Mesenchymal stem cell (in vitro differentiated cells and primary cell): Measurements from ENCODE around the gene HOXB1.

Experiments
- DNase-seq: peaks from one replicate; pipeline ENCODE4 v3.0.0-alpha.2; 2013
- H2AFZ ChIP-seq: one replicate; pipeline ENCODE4 v1.6.1; 2013; ENCODE audit warnings: low read depth, mild to moderate bottlenecking, control low read depth, inconsistent platforms, low read length, moderate library complexity
- H2AK5ac ChIP-seq: 2 replicates; pipeline ENCODE4 v1.6.1; 2013; ENCODE audit warnings: low read length, moderate library complexity, mild to moderate bottlenecking, inconsistent platforms; ENCODE audit not compliant: severe bottlenecking
- H2BK120ac ChIP-seq: one replicate; pipeline ENCODE4 v1.6.1; 2013; ENCODE audit warnings: low read depth, mild to moderate bottlenecking, inconsistent platforms, low read length, moderate library complexity
- H2BK12ac ChIP-seq, 2 experiments: one replicate each; pipeline ENCODE4 v1.6.1; 2013; ENCODE audit warnings: inconsistent platforms in 2 of 2, low read length in 2 of 2, mild to moderate bottlenecking in 2 of 2, moderate library complexity in 2 of 2, control low read depth in 1 of 2
- H2BK15ac ChIP-seq: one replicate; pipeline ENCODE4 v1.6.1; 2013; ENCODE audit warnings: mild to moderate bottlenecking, low read depth, inconsistent platforms; ENCODE audit not compliant: poor library complexity, severe bottlenecking
- H2BK5ac ChIP-seq: 2 replicates; pipeline ENCODE4 v1.6.1; 2013; ENCODE audit warnings: low read depth, mild to moderate bottlenecking, low read length, control low read depth, inconsistent platforms; ENCODE audit not compliant: poor library complexity, severe bottlenecking
- H3K14ac ChIP-seq, 2 experiments: one replicate each; pipeline ENCODE4 v1.6.1; 2013; ENCODE audit warnings: inconsistent platforms in 2 of 2, low read length in 2 of 2, control low read depth in 1 of 2, mild to moderate bottlenecking in 1 of 2, moderate library complexity in 1 of 2
- H3K18ac ChIP-seq, 2 experiments: one replicate each; pipeline ENCODE4 v1.6.1; 2013; ENCODE audit warnings: inconsistent platforms in 2 of 2, low read length in 2 of 2, control low read depth in 1 of 2, low read depth in 1 of 2, mild to moderate bottlenecking in 1 of 2
- H3K23ac ChIP-seq, 2 experiments: one replicate each; pipeline ENCODE4 v1.6.1; 2013; ENCODE audit warnings: inconsistent platforms in 2 of 2, low read length in 2 of 2, mild to moderate bottlenecking in 2 of 2, moderate library complexity in 2 of 2, control low read depth in 1 of 2
- H3K27ac ChIP-seq: 2 replicates; pipeline ENCODE4 v1.5.1; 2013; ENCODE audit warnings: mild to moderate bottlenecking, moderate library complexity, low read length, control low read depth, inconsistent platforms; ENCODE audit not compliant: poor library complexity, severe bottlenecking
- H3K27me3 ChIP-seq, 2 experiments: 2 replicates each; pipeline versions ENCODE4 v1.6.1 to v1.7.0; 2013; ENCODE audit warnings: low read length in 2 of 2, mild to moderate bottlenecking in 2 of 2, moderate library complexity in 2 of 2, control low read depth in 1 of 2, inconsistent platforms in 1 of 2; ENCODE audit not compliant: control insufficient read depth in 1 of 2, insufficient read depth in 1 of 2
- H3K36me3 ChIP-seq, 2 experiments: 2 replicates each; pipeline versions ENCODE4 v1.6.1 to v1.7.0; 2013; ENCODE audit warnings: low read length in 2 of 2, control low read depth in 1 of 2, inconsistent platforms in 1 of 2, low read depth in 1 of 2, mild to moderate bottlenecking in 1 of 2; ENCODE audit not compliant: insufficient read depth in 2 of 2, control insufficient read depth in 1 of 2
- H3K4ac ChIP-seq, 2 experiments: one replicate each; pipeline ENCODE4 v1.6.1; 2013; ENCODE audit warnings: inconsistent platforms in 2 of 2, low read length in 2 of 2, mild to moderate bottlenecking in 2 of 2, moderate library complexity in 2 of 2, control low read depth in 1 of 2, low read depth in 1 of 2
- H3K4me1 ChIP-seq: 2 replicates; pipeline ENCODE4 v1.6.1; 2013; ENCODE audit warnings: low read depth, low read length, control low read depth; ENCODE audit not compliant: control insufficient read depth, insufficient read depth
- H3K4me2 ChIP-seq: 2 replicates; pipeline ENCODE4 v1.6.1; 2013; ENCODE audit warnings: low read length, mild to moderate bottlenecking, inconsistent platforms; ENCODE audit not compliant: poor library complexity, severe bottlenecking
- H3K4me3 ChIP-seq, 2 experiments: 2 replicates each; pipeline versions ENCODE4 v1.5.1 to v1.7.0; 2013; ENCODE audit warnings: low read length in 2 of 2, mild to moderate bottlenecking in 2 of 2, control low read depth in 1 of 2, low read depth in 1 of 2; ENCODE audit not compliant: insufficient read depth in 1 of 2
- H3K79me1 ChIP-seq: replicated peaks from 2 replicates; pipeline ENCODE4 v1.6.1; 2013; ENCODE audit warnings: mild to moderate bottlenecking, control low read depth, low read length, inconsistent platforms; ENCODE audit not compliant: poor library complexity, severe bottlenecking
- H3K9ac ChIP-seq: 2 replicates; pipeline ENCODE4 v1.7.0; 2013; ENCODE audit warnings: mild to moderate bottlenecking, low read length, moderate library complexity
- H3K9me3 ChIP-seq: 2 replicates; pipeline ENCODE4 v1.7.0; 2013; ENCODE audit warnings: mild to moderate bottlenecking, low read length; ENCODE audit not compliant: control insufficient read depth
- H4K8ac ChIP-seq: one replicate; pipeline ENCODE4 v1.6.1; 2013; ENCODE audit warnings: inconsistent platforms, mild to moderate bottlenecking, low read length, moderate library complexity
- H4K91ac ChIP-seq: one replicate; pipeline ENCODE4 v1.6.1; 2013; ENCODE audit warnings: mild to moderate bottlenecking, low read length, inconsistent platforms
- WGBS: methylation state at CpG from one replicate; pipeline ENCODE4 v1.1.7; 2013; ENCODE audit warnings: mixed read lengths; 5-methylcytosine and 5-hydroxymethylcytosine counted together

The HOXB1 gene

GRCh38 chr17:48519427-48519826 lies 11.4 kb downstream of the HOXB1 start:
- H3K14ac ChIP-seq, result no peak overlapping the region
- no peak overlapping the region for H2AFZ ChIP-seq
- H3K9me3 ChIP-seq, result no peaks in the 10 kb centered on the region

GRCh38 chr17:48517478-48517877 lies 13.3 kb downstream of the HOXB1 start:
- Histone ChIP-seq H2AK5ac (peak overlapping the region; percentile 41), H2AFZ (no peak overlapping the region), H3K18ac (no peak overlapping the region), H3K14ac (no peak overlapping the region), H3K79me1 (no peaks in the 10 kb centered on the region), H3K27me3 (peaks cover 6 to 22% of the 10 kb centered on the region in 2 experiments), H2BK15ac (no peak overlapping the region), H3K27ac (no peak overlapping the region), H4K8ac (no peak overlapping the region), H3K4me1 (peaks cover 5% of the 10 kb centered on the region), H2BK12ac (no peak overlapping the region), H4K91ac (no peak overlapping the region), H3K4me3 (no peak overlapping the region), H3K36me3 (no peaks in the 10 kb centered on the region), H2BK5ac (no peak overlapping the region), H3K4me2 (no peak overlapping the region), H3K4ac (no peak overlapping the region), H2BK120ac (no peak overlapping the region), H3K23ac (no peak overlapping the region), H3K9ac (no peak overlapping the region), H3K9me3 (no peaks in the 10 kb centered on the region)
- WGBS, result 56% methylated on average over 3 of the region's 3 CpGs
- DNase-seq, result no peak

More at GRCh38 chr17:48519427-48519826, 11.4 kb downstream of the HOXB1 start:
- Histone ChIP-seq H2BK120ac (no peak overlapping the region), H3K23ac (no peak overlapping the region), H3K36me3 (no peaks in the 10 kb centered on the region), H3K9ac (no peak overlapping the region), H2AK5ac (no peak overlapping the region), H3K4me1 (peaks cover 5% of the 10 kb centered on the region), H3K18ac (no peak overlapping the region), H2BK15ac (no peak overlapping the region), H3K79me1 (no peaks in the 10 kb centered on the region), H4K91ac (no peak overlapping the region), H3K4me2 (no peak overlapping the region), H3K27ac (no peak overlapping the region), H3K27me3 (peaks cover 6 to 19% of the 10 kb centered on the region in 2 experiments), H3K4ac (no peak overlapping the region), H4K8ac (no peak overlapping the region), H3K4me3 (no peak overlapping the region), H2BK12ac (no peak overlapping the region), H2BK5ac (no peak overlapping the region)
- 94% methylated on average over 4 of the region's 5 CpGs for WGBS
- DNase-seq, result no peak

- Histone ChIP-seq H3K9ac (no peak overlapping the region), H3K4me3 (no peak overlapping the region), H3K4me1 (no peaks in the 10 kb centered on the region), H3K4ac (no peak overlapping the region), H2BK5ac (no peak overlapping the region), H3K18ac (no peak overlapping the region), H2BK120ac (no peak overlapping the region), H2AK5ac (no peak overlapping the region), H3K14ac (no peak overlapping the region), H4K91ac (no peak overlapping the region), H3K4me2 (no peak overlapping the region), H3K27me3 (peaks cover 6 to 22% of the 10 kb centered on the region in 2 experiments), H3K27ac (no peak overlapping the region), H2AFZ (no peak overlapping the region), H3K79me1 (no peaks in the 10 kb centered on the region), H2BK12ac (no peak overlapping the region), H3K36me3 (no peaks in the 10 kb centered on the region), H2BK15ac (no peak overlapping the region), H3K23ac (no peak overlapping the region), H3K9me3 (no peaks in the 10 kb centered on the region), H4K8ac (no peak overlapping the region)
- 90% methylated on average over 2 of the region's 3 CpGs for WGBS
- DNase-seq, result no peak
Observed at GRCh38 chr17:48515925-48516900, 14.6 kb downstream of the HOXB1 start.

DNA sequence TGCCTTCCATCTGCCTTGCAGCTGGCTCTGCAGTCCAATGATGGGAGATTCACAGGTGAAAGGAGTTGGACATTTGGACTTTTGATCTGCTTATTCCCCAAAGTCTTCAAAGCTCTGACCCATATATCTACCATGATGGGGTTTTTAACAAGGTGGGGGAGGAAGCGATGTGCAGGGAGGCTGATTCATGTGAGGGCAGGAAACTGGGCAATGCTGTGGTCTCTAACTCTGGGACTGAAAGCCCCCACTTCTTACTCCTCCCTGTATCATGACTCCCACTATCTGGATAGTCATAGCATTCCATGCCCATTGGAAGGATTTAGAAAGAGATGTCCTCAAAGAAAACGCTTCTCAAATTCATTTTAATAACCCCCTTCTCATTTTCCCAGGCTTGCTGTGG lies 16.3 kb downstream of the HOXB1 start:
- Histone ChIP-seq H3K4ac (no peak overlapping the region), H3K23ac (no peak overlapping the region), H3K14ac (no peak overlapping the region), H3K79me1 (no peaks in the 10 kb centered on the region), H3K4me3 (no peak overlapping the region), H3K9me3 (no peaks in the 10 kb centered on the region), H2BK15ac (no peak overlapping the region), H2AK5ac (no peak overlapping the region), H3K18ac (no peak overlapping the region), H2AFZ (no peak overlapping the region), H3K4me1 (no peaks in the 10 kb centered on the region), H2BK12ac (peak overlapping the region in 1 of 2 experiments; percentile 45), H4K91ac (no peak overlapping the region), H3K27ac (no peak overlapping the region), H3K4me2 (no peak overlapping the region), H3K36me3 (no peaks in the 10 kb centered on the region), H3K9ac (no peak overlapping the region), H4K8ac (no peak overlapping the region), H2BK5ac (no peak overlapping the region), H2BK120ac (no peak overlapping the region), H3K27me3 (peaks cover 6 to 22% of the 10 kb centered on the region in 2 experiments)
- WGBS, result 71% methylated on average over 1 of the region's 2 CpGs
- no peak for DNase-seq
